WTC11 (cell line): Measurements from ENCODE around the gene TNMD. TPM values are rescaled to one million over a fixed set of nuclear protein-coding genes. Genes with fewer than 3 reads are reported as not detected.

Source experiments
- ATAC-seq: fragments of 200-7000 bp; cut with Tn5 transposase; 2 replicates; pipeline ENCODE4 v1.10.0; 2021; ENCODE audit warnings: mild to moderate bottlenecking, moderate library complexity
- CTCF ChIA-PET: fragments of 300-600 bp; sonication (Branson Sonifier 250); formaldehyde crosslinking; loops from one replicate; lab custom pipeline; 2021; ENCODE audit warnings: antibody characterized with exemption; lab: Charles Lee
- POLR2A ChIA-PET: fragments of 350-600 bp; sonication (Branson Sonifier 250); formaldehyde crosslinking; loops from one replicate; lab custom pipeline; 2021; ENCODE audit warnings: antibody characterized with exemption; lab: Charles Lee
- DNase-seq: peaks from one replicate; pipeline ENCODE4 v3.0.0; 2021; ENCODE audit warnings: low spot score
- H3K27ac Mint-ChIP-seq: 2 replicates; pipeline ENCODE4 v1.8.0; 2021; ENCODE audit warnings: mixed read lengths
- H3K27me3 Mint-ChIP-seq: 2 replicates; pipeline ENCODE4 v1.8.0; 2021; ENCODE audit warnings: low read depth, mild to moderate bottlenecking, moderate library complexity, mixed read lengths
- H3K36me3 Mint-ChIP-seq: 2 replicates; pipeline ENCODE4 v1.8.0; 2021; ENCODE audit warnings: mixed read lengths
- H3K4me1 Mint-ChIP-seq: 2 replicates; pipeline ENCODE4 v1.8.0; 2022; ENCODE audit warnings: mixed read lengths
- H3K4me3 Mint-ChIP-seq: 2 replicates; pipeline ENCODE4 v1.8.0; 2021; ENCODE audit warnings: mild to moderate bottlenecking, moderate library complexity, mixed read lengths
- H3K9me3 Mint-ChIP-seq: 2 replicates; pipeline ENCODE4 v1.8.0; 2021; ENCODE audit warnings: mixed read lengths
- CDX4 ChIP-seq: fragments of 250-450 bp; sonication (Bioruptor Pico); IDR thresholded peaks from 2 replicates; pipeline ENCODE4 v1.9.0; 2021; ENCODE audit warnings: moderate library complexity, mild to moderate bottlenecking, inconsistent platforms, borderline replicate concordance
- CREM ChIP-seq: sonication (generic); formaldehyde crosslinking; IDR thresholded peaks from 2 replicates; pipeline ENCODE4 v1.8.1; 2022; ENCODE audit warnings: mild to moderate bottlenecking, missing genetic modification reagents, moderate library complexity
- CTCF ChIP-seq: fragments of 200-600 bp; IDR thresholded peaks from 2 replicates; pipeline ENCODE4 v1.8.0; 2022; ENCODE audit warnings: antibody characterized with exemption
- ERG ChIP-seq: fragments of 250-450 bp; sonication (Bioruptor Pico); IDR thresholded peaks from 2 replicates; pipeline ENCODE4 v1.8.0; 2021; ENCODE audit warnings: mild to moderate bottlenecking
- FOXP1 ChIP-seq: sonication (generic); formaldehyde crosslinking; IDR thresholded peaks from 2 replicates; pipeline ENCODE4 v1.8.0; 2022; ENCODE audit warnings: missing genetic modification reagents, mild to moderate bottlenecking, moderate library complexity, borderline replicate concordance
- GRHL2 ChIP-seq: fragments of 250-450 bp; sonication (Bioruptor Pico); IDR thresholded peaks from 2 replicates; pipeline ENCODE4 v1.8.0; 2022; ENCODE audit warnings: mild to moderate bottlenecking, moderate library complexity; ENCODE audit not compliant: insufficient replicate concordance, severe bottlenecking
- KAT7 ChIP-seq: sonication (generic); formaldehyde crosslinking; IDR thresholded peaks from 2 replicates; pipeline ENCODE4 v1.8.1; 2023; ENCODE audit warnings: missing genetic modification reagents, mild to moderate bottlenecking, borderline replicate concordance
- NFATC4 ChIP-seq: fragments of 250-450 bp; sonication (Bioruptor Pico); IDR thresholded peaks from 2 replicates; pipeline ENCODE4 v1.9.0; 2021; ENCODE audit warnings: mild to moderate bottlenecking
- NFYB ChIP-seq: sonication (generic); formaldehyde crosslinking; conservative IDR thresholded peaks from 2 replicates; pipeline ENCODE4 v1.8.0; 2022; ENCODE audit warnings: low read depth, missing genetic modification reagents
- NR1H2 ChIP-seq: sonication (generic); formaldehyde crosslinking; IDR thresholded peaks from 2 replicates; pipeline ENCODE4 v1.9.0; 2021; ENCODE audit warnings: mild to moderate bottlenecking, moderate library complexity, missing genetic modification reagents
- NR3C1 ChIP-seq: sonication (generic); formaldehyde crosslinking; conservative IDR thresholded peaks from 2 replicates; pipeline ENCODE4 v1.8.1; 2023; ENCODE audit warnings: low read depth, mild to moderate bottlenecking, missing genetic modification reagents
- OVOL2 ChIP-seq: fragments of 250-450 bp; sonication (Bioruptor Pico); IDR thresholded peaks from 2 replicates; pipeline ENCODE4 v1.9.0; 2021; ENCODE audit warnings: mild to moderate bottlenecking, borderline replicate concordance
- SOX15 ChIP-seq: fragments of 250-450 bp; sonication (Bioruptor Pico); IDR thresholded peaks from 2 replicates; pipeline ENCODE4 v1.9.0; 2021; ENCODE audit warnings: mild to moderate bottlenecking
- SP1 ChIP-seq: sonication (generic); formaldehyde crosslinking; conservative IDR thresholded peaks from 2 replicates; pipeline ENCODE4 v1.8.1; 2022; ENCODE audit warnings: missing genetic modification reagents
- TEAD4 ChIP-seq: sonication (generic); formaldehyde crosslinking; IDR thresholded peaks from 2 replicates; pipeline ENCODE4 v1.8.0; 2022; ENCODE audit warnings: mild to moderate bottlenecking, missing genetic modification reagents
- ZNF425 ChIP-seq: fragments of 250-450 bp; sonication (Bioruptor Pico); conservative IDR thresholded peaks from 2 replicates; pipeline ENCODE4 v1.9.0; 2021; ENCODE audit warnings: mild to moderate bottlenecking
- total RNA-seq: library from RNA; stranded (reverse); gene quantifications from 3 replicates; pipeline ENCODE4 v1.2.3, GENCODE V29; 2021
- TF ChIP-seq, protein P1 (sequence below): sonication (generic); formaldehyde crosslinking; IDR thresholded peaks from 2 replicates; pipeline ENCODE4 v1.8.0; 2022; ENCODE audit warnings: mild to moderate bottlenecking, missing genetic modification reagents
- TF ChIP-seq, protein P2 (sequence below): sonication (generic); formaldehyde crosslinking; IDR thresholded peaks from 2 replicates; pipeline ENCODE4 v1.8.1; 2022; ENCODE audit warnings: mild to moderate bottlenecking, moderate library complexity, missing genetic modification reagents
- TF ChIP-seq, protein P3 (sequence below): sonication (generic); formaldehyde crosslinking; IDR thresholded peaks from 2 replicates; pipeline ENCODE4 v1.8.0; 2023; ENCODE audit warnings: mild to moderate bottlenecking, missing genetic modification reagents
- TF ChIP-seq, protein P4 (sequence below): sonication (generic); formaldehyde crosslinking; IDR thresholded peaks from 2 replicates; pipeline ENCODE4 v1.8.0; 2023; ENCODE audit warnings: missing genetic modification reagents

The TNMD gene
- total RNA-seq, 1 experiment from 2014 or later, result 3.3 TPM

- ChIA-PET POLR2A (no interaction called here), CTCF (no interaction called here)
- Mint-ChIP-seq H3K27ac (no peak overlapping the region), H3K9me3 (no peaks in the 10 kb centered on the region), H3K36me3 (no peaks in the 10 kb centered on the region), H3K27me3 (no peaks in the 10 kb centered on the region), H3K4me3 (no peak overlapping the region), H3K4me1 (peaks cover 49% of the 10 kb centered on the region)
- ATAC-seq (no peak), DNase-seq (no peak)
- TF ChIP-seq ZNF425 (CRISPR knock-in tag), result no peak
Observed at GRCh38 chrX:100611951-100612350, 27.2 kb downstream of the TNMD start.

DNA sequence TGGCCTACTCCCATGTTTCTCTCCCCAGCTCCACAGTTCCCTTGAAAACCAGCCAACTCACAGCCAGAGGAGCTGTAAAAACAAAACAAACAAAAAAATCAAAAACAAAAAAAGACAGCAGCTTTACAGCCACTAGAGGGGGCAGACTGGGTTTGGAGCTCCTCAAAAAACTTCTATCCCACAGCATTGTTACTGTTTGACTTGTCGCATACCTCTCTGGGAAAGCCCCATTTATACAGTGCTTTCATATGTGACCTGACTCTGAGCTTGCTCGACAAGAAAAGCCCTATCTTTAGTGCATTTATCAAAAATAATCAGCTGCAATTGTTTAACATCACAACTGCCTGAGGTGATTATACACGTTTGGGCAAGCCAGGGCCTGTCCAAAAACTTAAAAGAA is 30.3 kb downstream of the TNMD start:
- H3K9me3 Mint-ChIP-seq, result no peaks in the 10 kb centered on the region
- H3K27me3 Mint-ChIP-seq, result no peaks in the 10 kb centered on the region

DNA sequence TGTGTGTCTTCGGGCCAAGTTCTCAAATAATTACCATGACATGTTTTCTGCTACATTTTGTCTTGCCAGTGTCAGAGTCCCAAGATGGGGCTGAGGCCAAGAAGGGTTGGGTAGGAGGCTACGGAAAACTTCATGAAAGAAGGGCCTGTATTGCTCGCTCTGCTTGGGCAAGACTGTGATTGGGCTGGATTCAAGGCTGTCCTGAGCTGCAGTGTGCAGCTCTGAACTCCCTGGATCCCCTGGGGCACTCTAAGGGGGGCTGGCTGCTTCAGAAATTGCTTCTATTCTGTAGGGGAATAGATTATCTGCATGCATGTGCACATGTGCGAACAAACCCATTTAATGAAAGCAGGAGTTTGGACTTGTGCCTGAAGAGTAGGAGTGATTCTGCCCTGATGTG is 38.3 kb downstream of the TNMD start:
- no peak overlapping the region for H3K4me3 Mint-ChIP-seq
- DNase-seq (no peak), ATAC-seq (no peak)
- ChIA-PET POLR2A (no interaction called here), CTCF (interaction anchor here (0.5 kb wide), 1 partner anchor 60 kb away, joined by 4 read pairs; no protein-coding TSS in a partner anchor)
- 0 out of 2 replicates have a peak, but pooled peaks cover 3% of the 10 kb centered on the region for H3K9me3 Mint-ChIP-seq
- no peak overlapping the region for H3K27ac Mint-ChIP-seq
- no peaks in the 10 kb centered on the region for H3K4me1 Mint-ChIP-seq
- no peaks in the 10 kb centered on the region for H3K36me3 Mint-ChIP-seq
- H3K27me3 Mint-ChIP-seq, result no peaks in the 10 kb centered on the region
- TF ChIP-seq, protein P1, sequence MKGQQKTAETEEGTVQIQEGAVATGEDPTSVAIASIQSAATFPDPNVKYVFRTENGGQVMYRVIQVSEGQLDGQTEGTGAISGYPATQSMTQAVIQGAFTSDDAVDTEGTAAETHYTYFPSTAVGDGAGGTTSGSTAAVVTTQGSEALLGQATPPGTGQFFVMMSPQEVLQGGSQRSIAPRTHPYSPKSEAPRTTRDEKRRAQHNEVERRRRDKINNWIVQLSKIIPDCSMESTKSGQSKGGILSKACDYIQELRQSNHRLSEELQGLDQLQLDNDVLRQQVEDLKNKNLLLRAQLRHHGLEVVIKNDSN (CRISPR knock-in tag), result no peak
- TF ChIP-seq CREM (CRISPR knock-in tag) (no peak), CTCF (no peak), NFYB (CRISPR knock-in tag) (no peak), ERG (CRISPR knock-in tag) (no peak), OVOL2 (CRISPR knock-in tag) (no peak), KAT7 (CRISPR knock-in tag) (no peak), SOX15 (CRISPR knock-in tag) (no peak), NR1H2 (no peak), CDX4 (no peak), GRHL2 (CRISPR knock-in tag) (no peak), SP1 (CRISPR knock-in tag) (no peak), NR3C1 (CRISPR knock-in tag) (no peak), TEAD4 (no peak)
- TF ChIP-seq, protein P2, sequence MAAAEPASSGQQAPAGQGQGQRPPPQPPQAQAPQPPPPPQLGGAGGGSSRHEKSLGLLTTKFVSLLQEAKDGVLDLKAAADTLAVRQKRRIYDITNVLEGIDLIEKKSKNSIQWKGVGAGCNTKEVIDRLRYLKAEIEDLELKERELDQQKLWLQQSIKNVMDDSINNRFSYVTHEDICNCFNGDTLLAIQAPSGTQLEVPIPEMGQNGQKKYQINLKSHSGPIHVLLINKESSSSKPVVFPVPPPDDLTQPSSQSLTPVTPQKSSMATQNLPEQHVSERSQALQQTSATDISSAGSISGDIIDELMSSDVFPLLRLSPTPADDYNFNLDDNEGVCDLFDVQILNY, result no peak
- TF ChIP-seq, protein P3, sequence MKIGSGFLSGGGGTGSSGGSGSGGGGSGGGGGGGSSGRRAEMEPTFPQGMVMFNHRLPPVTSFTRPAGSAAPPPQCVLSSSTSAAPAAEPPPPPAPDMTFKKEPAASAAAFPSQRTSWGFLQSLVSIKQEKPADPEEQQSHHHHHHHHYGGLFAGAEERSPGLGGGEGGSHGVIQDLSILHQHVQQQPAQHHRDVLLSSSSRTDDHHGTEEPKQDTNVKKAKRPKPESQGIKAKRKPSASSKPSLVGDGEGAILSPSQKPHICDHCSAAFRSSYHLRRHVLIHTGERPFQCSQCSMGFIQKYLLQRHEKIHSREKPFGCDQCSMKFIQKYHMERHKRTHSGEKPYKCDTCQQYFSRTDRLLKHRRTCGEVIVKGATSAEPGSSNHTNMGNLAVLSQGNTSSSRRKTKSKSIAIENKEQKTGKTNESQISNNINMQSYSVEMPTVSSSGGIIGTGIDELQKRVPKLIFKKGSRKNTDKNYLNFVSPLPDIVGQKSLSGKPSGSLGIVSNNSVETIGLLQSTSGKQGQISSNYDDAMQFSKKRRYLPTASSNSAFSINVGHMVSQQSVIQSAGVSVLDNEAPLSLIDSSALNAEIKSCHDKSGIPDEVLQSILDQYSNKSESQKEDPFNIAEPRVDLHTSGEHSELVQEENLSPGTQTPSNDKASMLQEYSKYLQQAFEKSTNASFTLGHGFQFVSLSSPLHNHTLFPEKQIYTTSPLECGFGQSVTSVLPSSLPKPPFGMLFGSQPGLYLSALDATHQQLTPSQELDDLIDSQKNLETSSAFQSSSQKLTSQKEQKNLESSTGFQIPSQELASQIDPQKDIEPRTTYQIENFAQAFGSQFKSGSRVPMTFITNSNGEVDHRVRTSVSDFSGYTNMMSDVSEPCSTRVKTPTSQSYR (CRISPR knock-in tag), result no peak
- TF ChIP-seq, protein P4, sequence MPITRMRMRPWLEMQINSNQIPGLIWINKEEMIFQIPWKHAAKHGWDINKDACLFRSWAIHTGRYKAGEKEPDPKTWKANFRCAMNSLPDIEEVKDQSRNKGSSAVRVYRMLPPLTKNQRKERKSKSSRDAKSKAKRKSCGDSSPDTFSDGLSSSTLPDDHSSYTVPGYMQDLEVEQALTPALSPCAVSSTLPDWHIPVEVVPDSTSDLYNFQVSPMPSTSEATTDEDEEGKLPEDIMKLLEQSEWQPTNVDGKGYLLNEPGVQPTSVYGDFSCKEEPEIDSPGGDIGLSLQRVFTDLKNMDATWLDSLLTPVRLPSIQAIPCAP (CRISPR knock-in tag), result no peak

More for the DNA sequence above, 30.3 kb downstream of the TNMD start:
- ChIA-PET CTCF (interaction anchor here (0.6 to 1.9 kb wide), 18 partner anchors 11 to 898 kb away, joined by 3 to 19 read pairs (median 4); partner anchors contain the start of gene TSPAN6), POLR2A (interaction anchor here (0.7 kb wide), 1 partner anchor 20 kb away, joined by 3 read pairs; no protein-coding TSS in a partner anchor)
- Mint-ChIP-seq H3K4me3 (no peak overlapping the region), H3K27ac (no peak overlapping the region), H3K36me3 (no peaks in the 10 kb centered on the region), H3K4me1 (peaks cover 23% of the 10 kb centered on the region)
- ATAC-seq (peak; percentile 81), DNase-seq (no peak)
- TF ChIP-seq FOXP1 (CRISPR knock-in tag) (no peak), NFATC4 (CRISPR knock-in tag) (no peak)
- TF ChIP-seq, protein P2, result no peak
